Nephron (organoid): ENCODE data around the gene PRKAG2.
A peak's percentile ranks its signal among the peaks of the same experiment; 100 is the strongest.

Source experiments
- H3K27ac Mint-ChIP-seq, 3 experiments: 2 replicates each; pipeline ENCODE4 v1.8.0; 2020; ENCODE audit warnings: mixed read lengths in 3 of 3, mild to moderate bottlenecking in 2 of 3, moderate library complexity in 1 of 3
- H3K27me3 Mint-ChIP-seq: 2 replicates; pipeline ENCODE4 v1.8.0; 2021; ENCODE audit warnings: low read depth, mild to moderate bottlenecking, moderate library complexity, mixed read lengths
- H3K36me3 Mint-ChIP-seq: 2 replicates; pipeline ENCODE4 v1.8.0; 2020; ENCODE audit warnings: low read depth, mixed read lengths
- H3K4me1 Mint-ChIP-seq: 2 replicates; pipeline ENCODE4 v1.8.0; 2020; ENCODE audit warnings: mixed read lengths
- H3K4me3 Mint-ChIP-seq, 3 experiments: 2 replicates each; pipeline ENCODE4 v1.8.0; 2020; ENCODE audit warnings: mild to moderate bottlenecking in 3 of 3, mixed read lengths in 3 of 3, moderate library complexity in 2 of 3
- H3K9me3 Mint-ChIP-seq: 2 replicates; pipeline ENCODE4 v1.8.0; 2020; ENCODE audit warnings: mixed read lengths
- TF ChIP-seq, protein P1 (sequence below), 3 experiments: fragments of 200-600 bp; sonication (generic); IDR thresholded peaks; one replicate each; pipeline ENCODE4 v1.5.0; 2021; ENCODE audit warnings: antibody characterized with exemption in 3 of 3; ENCODE audit not compliant: unreplicated experiment in 3 of 3

PRKAG2 gene

DNA sequence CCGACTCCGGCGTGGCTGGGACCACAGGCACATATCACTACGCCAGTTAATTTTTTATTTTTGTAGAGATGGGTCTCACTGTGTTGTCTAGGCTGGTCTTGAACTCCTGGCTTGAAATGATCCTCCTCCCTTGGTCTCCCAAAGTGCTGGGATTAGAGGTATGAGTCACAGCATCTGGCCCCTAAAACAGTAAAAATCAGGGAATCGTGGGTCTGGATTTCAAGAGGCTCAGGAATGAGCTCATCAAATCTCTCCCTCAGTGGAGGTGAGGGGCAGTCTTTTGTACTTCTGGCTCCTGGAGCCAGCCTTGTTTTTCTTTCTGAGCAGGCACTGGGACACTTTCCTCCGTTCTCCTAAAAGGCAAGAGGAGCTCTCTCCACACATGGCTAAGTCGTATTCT lies 325.1 kb downstream of the PRKAG2 start:
- TF ChIP-seq, protein P1, sequence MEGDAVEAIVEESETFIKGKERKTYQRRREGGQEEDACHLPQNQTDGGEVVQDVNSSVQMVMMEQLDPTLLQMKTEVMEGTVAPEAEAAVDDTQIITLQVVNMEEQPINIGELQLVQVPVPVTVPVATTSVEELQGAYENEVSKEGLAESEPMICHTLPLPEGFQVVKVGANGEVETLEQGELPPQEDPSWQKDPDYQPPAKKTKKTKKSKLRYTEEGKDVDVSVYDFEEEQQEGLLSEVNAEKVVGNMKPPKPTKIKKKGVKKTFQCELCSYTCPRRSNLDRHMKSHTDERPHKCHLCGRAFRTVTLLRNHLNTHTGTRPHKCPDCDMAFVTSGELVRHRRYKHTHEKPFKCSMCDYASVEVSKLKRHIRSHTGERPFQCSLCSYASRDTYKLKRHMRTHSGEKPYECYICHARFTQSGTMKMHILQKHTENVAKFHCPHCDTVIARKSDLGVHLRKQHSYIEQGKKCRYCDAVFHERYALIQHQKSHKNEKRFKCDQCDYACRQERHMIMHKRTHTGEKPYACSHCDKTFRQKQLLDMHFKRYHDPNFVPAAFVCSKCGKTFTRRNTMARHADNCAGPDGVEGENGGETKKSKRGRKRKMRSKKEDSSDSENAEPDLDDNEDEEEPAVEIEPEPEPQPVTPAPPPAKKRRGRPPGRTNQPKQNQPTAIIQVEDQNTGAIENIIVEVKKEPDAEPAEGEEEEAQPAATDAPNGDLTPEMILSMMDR (IDR thresholded peaks at IDR 0.05; ENCODE audit: unreplicated experiment in 3 of 3) = no peak
- H3K27me3 Mint-ChIP-seq = peaks cover 8% of the 10 kb centered on the region
- H3K4me1 Mint-ChIP-seq = peaks cover 13% of the 10 kb centered on the region
- no peaks in the 10 kb centered on the region for H3K36me3 Mint-ChIP-seq
- peak overlapping the region in 1 of 3 experiments; percentile 59 for H3K27ac Mint-ChIP-seq
- H3K9me3 Mint-ChIP-seq = no peaks in the 10 kb centered on the region
- no peak overlapping the region for H3K4me3 Mint-ChIP-seq

DNA sequence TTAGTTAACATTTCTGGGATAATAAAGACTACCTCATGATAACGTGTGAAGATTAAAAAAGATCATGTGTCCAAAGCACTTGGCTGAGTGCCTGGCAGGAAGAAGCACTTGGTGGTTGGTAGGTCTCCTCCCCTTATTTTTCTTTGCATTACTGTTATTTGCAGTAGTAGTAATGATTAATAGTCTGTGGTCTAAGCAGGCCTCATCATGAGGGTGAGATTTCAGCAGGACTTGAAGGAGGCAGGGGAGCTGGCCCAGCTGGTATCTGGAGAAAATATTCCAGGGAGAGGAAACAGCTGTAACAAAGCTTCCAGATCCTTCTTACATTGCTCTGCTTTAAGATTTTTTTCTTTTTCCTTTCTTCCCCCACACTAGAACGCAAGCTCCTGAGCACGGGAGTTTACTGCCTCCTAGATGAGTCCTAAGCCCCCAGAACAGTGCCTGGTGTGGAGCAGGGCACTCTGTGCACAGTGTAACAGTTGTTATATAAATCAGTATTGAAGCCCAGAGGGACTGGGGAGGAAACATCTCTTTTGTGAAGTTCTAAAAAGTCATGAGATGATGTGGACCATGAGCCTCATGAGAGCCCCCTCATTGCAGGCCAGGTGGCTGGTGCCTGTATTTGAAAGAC lies 326.1 kb downstream of the PRKAG2 start:
- Mint-ChIP-seq H3K27me3 (peaks cover 11% of the 10 kb centered on the region), H3K4me1 (peaks cover 13% of the 10 kb centered on the region), H3K9me3 (no peaks in the 10 kb centered on the region), H3K27ac (peak overlapping the region; percentile 69 to 84 (median 80)), H3K36me3 (no peaks in the 10 kb centered on the region), H3K4me3 (no peak overlapping the region)
- TF ChIP-seq, protein P1 (IDR thresholded peaks at IDR 0.05; ENCODE audit: unreplicated experiment in 3 of 3) = no peak

DNA sequence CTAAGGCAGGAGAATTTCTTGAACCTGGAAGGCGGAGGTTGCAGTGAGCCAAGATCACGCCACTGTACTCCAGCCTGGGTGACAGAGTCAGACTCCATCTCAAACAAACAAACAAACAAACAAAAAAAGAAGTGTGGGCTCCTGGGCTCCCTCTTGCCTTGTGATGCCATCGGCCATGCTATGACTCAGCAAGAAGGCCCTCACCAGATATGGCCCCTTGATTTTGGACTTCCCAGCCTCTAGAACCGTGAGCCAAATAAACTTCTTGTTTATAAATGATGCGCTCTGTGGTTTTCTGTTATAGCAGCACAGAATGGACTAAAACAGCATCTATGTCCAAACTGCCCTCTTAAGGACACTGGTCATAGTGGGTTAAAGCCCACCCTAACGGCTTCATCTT lies 327.3 kb downstream of the PRKAG2 start:
- H3K36me3 Mint-ChIP-seq = no peaks in the 10 kb centered on the region
- H3K9me3 Mint-ChIP-seq = no peaks in the 10 kb centered on the region
- H3K27ac Mint-ChIP-seq = no peak overlapping the region
- peaks cover 9% of the 10 kb centered on the region for H3K4me1 Mint-ChIP-seq
- H3K4me3 Mint-ChIP-seq = no peak overlapping the region
- H3K27me3 Mint-ChIP-seq = peaks cover 17% of the 10 kb centered on the region
- TF ChIP-seq, protein P1 (IDR thresholded peaks at IDR 0.05; ENCODE audit: unreplicated experiment in 3 of 3) = no peak

DNA sequence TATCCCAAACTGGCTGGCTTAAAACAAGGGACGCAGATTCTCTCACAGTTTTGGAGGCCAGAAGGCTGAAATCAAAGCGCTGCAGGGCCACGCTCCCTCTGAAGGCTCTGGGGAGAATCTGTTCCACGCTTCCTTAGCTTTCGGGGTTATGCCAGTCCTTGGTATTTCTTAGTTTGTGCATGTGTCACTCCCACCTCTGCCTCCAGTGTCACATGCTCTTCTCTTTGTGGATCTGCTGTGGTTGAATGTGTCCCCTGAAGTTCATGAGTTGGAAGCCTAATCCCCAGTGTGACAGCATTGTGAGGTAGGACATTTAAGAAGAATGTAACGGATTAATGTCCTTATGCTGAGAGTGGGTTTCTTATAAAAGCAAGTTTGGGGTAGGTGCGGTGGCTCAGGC lies 327.8 kb downstream of the PRKAG2 start:
- Mint-ChIP-seq H3K4me3 (no peak overlapping the region), H3K27ac (no peak overlapping the region), H3K4me1 (peaks cover 9% of the 10 kb centered on the region), H3K36me3 (no peaks in the 10 kb centered on the region), H3K27me3 (peaks cover 17% of the 10 kb centered on the region), H3K9me3 (no peaks in the 10 kb centered on the region)
- TF ChIP-seq, protein P1 (IDR thresholded peaks at IDR 0.05; ENCODE audit: unreplicated experiment in 3 of 3) = no peak

DNA sequence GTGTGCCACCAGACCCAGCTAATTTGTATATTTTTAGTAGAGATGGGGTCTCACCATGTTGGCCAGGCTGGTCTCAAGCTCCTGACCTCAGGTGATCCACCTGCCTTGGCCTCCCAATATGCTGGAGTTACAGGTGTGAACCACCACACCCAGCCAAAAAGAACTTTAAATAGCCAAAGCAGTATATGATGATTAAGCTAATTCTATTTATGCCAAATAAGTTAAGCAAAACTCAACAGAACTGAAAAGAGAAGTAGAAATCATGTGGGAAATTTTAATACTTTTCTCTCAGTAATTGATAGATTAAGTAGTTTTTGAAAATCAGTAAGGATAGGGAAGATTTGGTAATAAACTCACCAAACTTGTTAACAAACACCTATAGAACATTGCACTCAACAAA lies 332.7 kb downstream of the PRKAG2 start:
- Mint-ChIP-seq H3K27ac (no peak overlapping the region), H3K36me3 (no peaks in the 10 kb centered on the region), H3K9me3 (no peaks in the 10 kb centered on the region), H3K4me1 (peaks cover 6% of the 10 kb centered on the region), H3K4me3 (no peak overlapping the region), H3K27me3 (peaks cover 9% of the 10 kb centered on the region)
- TF ChIP-seq, protein P1 (IDR thresholded peaks at IDR 0.05; ENCODE audit: unreplicated experiment in 3 of 3) = no peak

DNA sequence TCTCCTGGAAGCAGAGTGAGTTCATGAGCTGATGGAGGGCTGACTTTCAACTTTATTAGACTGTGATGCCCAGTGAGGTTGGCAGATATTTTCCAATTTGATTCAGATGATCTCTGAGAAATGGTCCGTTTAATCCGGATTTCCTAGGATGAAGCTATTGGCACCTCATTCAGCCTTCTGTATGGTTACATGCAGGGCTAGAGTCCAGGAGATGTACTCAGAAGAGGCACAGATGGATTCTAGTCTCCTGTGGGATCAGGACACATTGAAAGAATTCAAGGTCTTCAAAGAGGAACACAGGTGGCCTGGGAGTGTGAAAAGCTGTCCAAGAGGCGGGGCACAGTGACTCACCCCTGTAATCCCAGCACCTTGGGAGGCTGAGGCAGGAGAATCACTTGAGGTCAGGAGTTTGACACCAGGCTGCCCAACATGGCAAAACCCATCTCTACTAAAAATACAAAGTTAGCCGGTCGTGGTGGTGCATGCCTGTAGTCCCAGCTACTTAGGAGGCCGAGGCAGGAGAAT lies 334.2 kb downstream of the PRKAG2 start:
- Mint-ChIP-seq H3K4me3 (no peak overlapping the region), H3K27ac (no peak overlapping the region), H3K36me3 (no peaks in the 10 kb centered on the region), H3K4me1 (peaks cover 21% of the 10 kb centered on the region), H3K27me3 (peaks cover 9% of the 10 kb centered on the region), H3K9me3 (no peaks in the 10 kb centered on the region)
- TF ChIP-seq, protein P1 (IDR thresholded peaks at IDR 0.05; ENCODE audit: unreplicated experiment in 3 of 3) = no peak
